Rectal smooth muscle tissue (tissue), 1 donor: ENCODE results near the gene CCSER1.

Source experiments
- H3K27ac ChIP-seq: one replicate; pipeline ENCODE4 v1.7.0; 2013; ENCODE audit warnings: low read depth, low read length, inconsistent platforms
- H3K27me3 ChIP-seq: one replicate; pipeline ENCODE4 v1.7.0; 2013; ENCODE audit warnings: low read length; ENCODE audit not compliant: control insufficient read depth, insufficient read depth
- H3K36me3 ChIP-seq: one replicate; pipeline ENCODE4 v1.7.0; 2013; ENCODE audit warnings: low read length; ENCODE audit not compliant: control insufficient read depth, insufficient read depth
- H3K4me1 ChIP-seq: one replicate; pipeline ENCODE4 v1.7.0; 2013; ENCODE audit warnings: low read length; ENCODE audit not compliant: control insufficient read depth, insufficient read depth
- H3K4me3 ChIP-seq: one replicate; pipeline ENCODE4 v1.7.0; 2013; ENCODE audit warnings: low read length
- H3K9ac ChIP-seq: one replicate; pipeline ENCODE4 v1.7.0; 2013; ENCODE audit warnings: low read length

Gene CCSER1

GRCh38 chr4:91513326-91513725, 1386.1 kb downstream of the CCSER1 start:
- no peak overlapping the region for H3K4me3 ChIP-seq
- no peaks in the 10 kb centered on the region for H3K27me3 ChIP-seq
- no peak overlapping the region for H3K9ac ChIP-seq
- H3K4me1 ChIP-seq: no peaks in the 10 kb centered on the region
- H3K27ac ChIP-seq: no peak overlapping the region
- H3K36me3 ChIP-seq: no peaks in the 10 kb centered on the region

DNA sequence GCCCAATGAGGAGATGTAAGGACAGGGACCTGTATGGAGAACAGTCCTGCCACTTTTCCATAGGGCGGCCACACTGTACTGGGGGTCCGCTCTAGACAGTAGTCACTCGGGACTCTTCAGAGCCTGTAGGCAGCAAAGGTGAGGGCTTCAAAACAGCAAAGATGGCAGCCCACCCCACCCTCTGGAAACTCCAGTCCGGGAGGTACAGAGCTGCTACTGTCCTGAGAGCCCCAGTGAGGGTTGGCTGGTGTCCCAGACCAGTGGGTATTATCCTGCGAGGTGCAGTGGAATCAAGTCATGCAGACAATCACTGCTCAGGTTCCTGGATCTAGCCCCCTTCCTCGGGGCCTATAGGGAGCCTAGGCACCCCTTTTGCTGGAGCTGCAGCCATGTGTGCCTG, 1392.0 kb downstream of the CCSER1 start:
- Histone ChIP-seq H3K4me3 (no peak overlapping the region), H3K36me3 (no peaks in the 10 kb centered on the region), H3K27ac (no peak overlapping the region), H3K9ac (no peak overlapping the region), H3K4me1 (no peaks in the 10 kb centered on the region), H3K27me3 (no peaks in the 10 kb centered on the region)

DNA sequence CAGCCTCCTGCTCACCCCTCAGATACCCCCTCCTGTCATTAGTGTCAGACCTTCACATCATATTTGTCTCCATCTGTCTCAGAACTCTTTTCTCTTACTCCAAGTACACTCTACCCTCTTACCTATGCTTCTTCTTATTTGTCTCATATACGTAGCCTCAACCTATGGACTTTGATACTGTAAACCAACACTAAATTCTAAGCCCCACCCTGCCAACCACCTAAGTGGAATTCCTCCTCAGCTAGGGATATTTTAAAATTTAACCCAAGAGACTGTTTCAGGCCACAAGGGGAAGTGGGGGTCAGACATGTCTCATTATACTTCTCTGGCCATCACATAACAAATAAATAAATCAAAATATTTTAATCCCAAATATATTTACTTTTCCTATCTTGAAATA, 1398.4 kb downstream of the CCSER1 start:
- Histone ChIP-seq H3K27me3 (no peaks in the 10 kb centered on the region), H3K27ac (no peak overlapping the region), H3K9ac (no peak overlapping the region), H3K4me3 (no peak overlapping the region), H3K4me1 (no peaks in the 10 kb centered on the region), H3K36me3 (no peaks in the 10 kb centered on the region)

GRCh38 chr4:91527056-91527455, 1399.9 kb downstream of the CCSER1 start:
- Histone ChIP-seq H3K4me3 (no peak overlapping the region), H3K9ac (no peak overlapping the region), H3K4me1 (no peaks in the 10 kb centered on the region), H3K27me3 (no peaks in the 10 kb centered on the region), H3K36me3 (no peaks in the 10 kb centered on the region), H3K27ac (no peak overlapping the region)

DNA sequence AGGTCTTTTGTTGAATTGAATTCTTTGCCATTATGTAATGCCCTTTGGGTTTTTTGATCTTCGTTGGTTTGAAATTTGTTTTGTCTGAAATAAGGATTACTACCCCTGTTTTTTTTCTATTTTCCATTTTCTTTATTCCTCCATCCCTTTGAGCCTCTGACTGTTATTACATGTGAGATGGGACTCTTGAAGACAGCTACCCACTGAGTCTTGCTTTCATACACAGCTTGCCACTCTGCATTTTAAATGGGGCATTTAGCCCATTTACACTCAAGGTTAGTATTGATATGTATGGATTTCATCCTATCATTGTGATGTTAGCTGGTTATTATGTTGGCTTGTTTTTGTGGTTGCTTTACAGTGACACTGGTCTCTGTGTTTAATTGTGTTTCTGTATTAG, 1440.4 kb downstream of the CCSER1 start:
- no peaks in the 10 kb centered on the region for H3K4me1 ChIP-seq
- H3K27ac ChIP-seq: no peak overlapping the region
- no peaks in the 10 kb centered on the region for H3K27me3 ChIP-seq
- no peak overlapping the region for H3K4me3 ChIP-seq
- H3K9ac ChIP-seq: no peak overlapping the region
- no peaks in the 10 kb centered on the region for H3K36me3 ChIP-seq

GRCh38 chr4:91577864-91578263, 1450.7 kb downstream of the CCSER1 start:
- no peak overlapping the region for H3K4me3 ChIP-seq
- H3K36me3 ChIP-seq: no peaks in the 10 kb centered on the region
- no peaks in the 10 kb centered on the region for H3K4me1 ChIP-seq
- H3K9ac ChIP-seq: no peak overlapping the region
- no peak overlapping the region for H3K27ac ChIP-seq
- H3K27me3 ChIP-seq: no peaks in the 10 kb centered on the region

DNA sequence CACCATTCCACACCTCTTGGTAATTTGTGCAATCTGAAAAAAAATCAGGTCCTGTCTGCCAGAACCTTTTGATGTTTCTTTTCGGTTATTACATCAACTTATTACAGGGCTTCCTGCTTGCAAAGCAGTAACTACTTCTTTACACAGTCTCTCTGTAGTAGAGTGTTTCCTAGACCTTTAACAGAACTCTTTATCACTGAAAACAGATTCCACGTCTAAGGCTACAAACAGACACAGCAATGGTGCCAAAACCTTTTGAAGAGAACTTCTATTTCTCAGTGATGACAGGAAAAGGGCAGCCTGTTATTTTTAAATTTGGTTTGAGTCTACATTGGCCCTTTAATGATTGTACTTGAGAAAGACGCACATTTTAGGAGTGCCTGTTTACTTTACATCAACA, 1463.1 kb downstream of the CCSER1 start:
- Histone ChIP-seq H3K4me3 (no peak overlapping the region), H3K27me3 (no peaks in the 10 kb centered on the region), H3K36me3 (no peaks in the 10 kb centered on the region), H3K9ac (no peak overlapping the region), H3K4me1 (no peaks in the 10 kb centered on the region), H3K27ac (no peak overlapping the region)

GRCh38 chr4:91592125-91592524, 1464.9 kb downstream of the CCSER1 start:
- H3K4me1 ChIP-seq: no peaks in the 10 kb centered on the region
- H3K27me3 ChIP-seq: no peaks in the 10 kb centered on the region
- no peak overlapping the region for H3K4me3 ChIP-seq
- H3K27ac ChIP-seq: no peak overlapping the region
- H3K9ac ChIP-seq: no peak overlapping the region
- no peaks in the 10 kb centered on the region for H3K36me3 ChIP-seq

DNA sequence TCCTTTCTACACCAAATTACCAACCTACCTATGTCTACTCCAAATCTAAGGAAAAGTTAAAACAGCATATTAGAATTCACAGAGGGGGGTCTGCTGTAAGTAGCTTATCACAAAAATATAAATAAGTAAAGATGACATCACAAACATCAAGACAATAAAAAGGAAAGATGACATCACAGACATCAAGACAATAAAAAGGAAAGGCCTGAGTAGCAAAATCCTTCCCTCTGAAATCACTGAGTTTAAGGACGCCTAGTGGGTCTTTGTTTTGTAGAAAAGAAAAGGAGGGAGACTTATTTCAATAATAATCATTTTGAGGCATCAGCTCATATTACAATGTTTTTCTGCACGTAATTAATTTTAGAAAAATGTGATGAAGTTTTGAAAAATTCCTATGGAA, 1469.5 kb downstream of the CCSER1 start:
- no peak overlapping the region for H3K9ac ChIP-seq
- H3K27me3 ChIP-seq: no peaks in the 10 kb centered on the region
- no peaks in the 10 kb centered on the region for H3K36me3 ChIP-seq
- no peak overlapping the region for H3K27ac ChIP-seq
- no peaks in the 10 kb centered on the region for H3K4me1 ChIP-seq
- no peak overlapping the region for H3K4me3 ChIP-seq

- Histone ChIP-seq H3K27me3 (no peaks in the 10 kb centered on the region), H3K4me3 (no peak overlapping the region), H3K9ac (no peak overlapping the region), H3K27ac (no peak overlapping the region), H3K36me3 (no peaks in the 10 kb centered on the region), H3K4me1 (no peaks in the 10 kb centered on the region)
These were observed 1471.5 kb downstream of the CCSER1 start for GRCh38 chr4:91598696-91599095.

GRCh38 chr4:91600301-91600700, 1473.1 kb downstream of the CCSER1 start:
- H3K4me3 ChIP-seq: no peak overlapping the region
- H3K27ac ChIP-seq: no peak overlapping the region

GRCh38 chr4:91601401-91601800, 1474.2 kb downstream of the CCSER1 start:
- Histone ChIP-seq H3K4me1 (no peaks in the 10 kb centered on the region), H3K27ac (no peak overlapping the region), H3K9ac (no peak overlapping the region), H3K36me3 (no peaks in the 10 kb centered on the region), H3K27me3 (no peaks in the 10 kb centered on the region), H3K4me3 (no peak overlapping the region)

More at GRCh38 chr4:91600301-91600700, 1473.1 kb downstream of the CCSER1 start:
- H3K9ac ChIP-seq: no peak overlapping the region
- no peaks in the 10 kb centered on the region for H3K36me3 ChIP-seq
- no peaks in the 10 kb centered on the region for H3K27me3 ChIP-seq
- H3K4me1 ChIP-seq: no peaks in the 10 kb centered on the region

DNA sequence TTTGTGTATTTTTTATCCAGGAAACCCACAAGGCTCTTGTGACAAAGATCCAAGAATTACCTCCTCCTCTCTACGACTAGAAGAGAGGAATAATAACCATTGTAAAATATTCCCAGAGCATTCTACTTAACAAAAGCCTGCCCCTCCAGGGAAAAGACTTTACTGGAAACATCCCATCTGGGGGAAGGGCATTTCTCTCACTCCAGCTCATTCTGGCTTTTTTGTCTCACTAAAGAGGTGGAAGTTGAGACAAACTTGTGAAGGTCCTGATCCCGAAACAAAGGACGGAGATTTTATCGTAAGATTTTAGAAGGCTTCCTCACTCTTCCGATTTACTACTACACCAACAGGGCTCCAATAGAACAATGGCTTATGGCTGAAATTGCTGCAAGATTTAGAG, 1484.6 kb downstream of the CCSER1 start:
- Histone ChIP-seq H3K9ac (no peak overlapping the region), H3K4me1 (no peaks in the 10 kb centered on the region), H3K27me3 (no peaks in the 10 kb centered on the region), H3K27ac (no peak overlapping the region), H3K4me3 (no peak overlapping the region), H3K36me3 (no peaks in the 10 kb centered on the region)
